Head of caudate nucleus (tissue), 42 donors: Measurements from ENCODE around the gene EIF2AK2.

Source experiments
- DNase-seq, 42 donors: peaks; one replicate each; pipeline versions ENCODE4 v3.0.0 to v3.0.0-alpha.2; 2020 to 2021; ENCODE audit warnings: mixed read lengths in 7 of 42
- intact Hi-C: fragments of 100-400 bp; cut with DNase I; formaldehyde crosslinking; loops from one replicate; pipeline ENCODE4 v1.15.0; 2022

EIF2AK2 gene

DNA sequence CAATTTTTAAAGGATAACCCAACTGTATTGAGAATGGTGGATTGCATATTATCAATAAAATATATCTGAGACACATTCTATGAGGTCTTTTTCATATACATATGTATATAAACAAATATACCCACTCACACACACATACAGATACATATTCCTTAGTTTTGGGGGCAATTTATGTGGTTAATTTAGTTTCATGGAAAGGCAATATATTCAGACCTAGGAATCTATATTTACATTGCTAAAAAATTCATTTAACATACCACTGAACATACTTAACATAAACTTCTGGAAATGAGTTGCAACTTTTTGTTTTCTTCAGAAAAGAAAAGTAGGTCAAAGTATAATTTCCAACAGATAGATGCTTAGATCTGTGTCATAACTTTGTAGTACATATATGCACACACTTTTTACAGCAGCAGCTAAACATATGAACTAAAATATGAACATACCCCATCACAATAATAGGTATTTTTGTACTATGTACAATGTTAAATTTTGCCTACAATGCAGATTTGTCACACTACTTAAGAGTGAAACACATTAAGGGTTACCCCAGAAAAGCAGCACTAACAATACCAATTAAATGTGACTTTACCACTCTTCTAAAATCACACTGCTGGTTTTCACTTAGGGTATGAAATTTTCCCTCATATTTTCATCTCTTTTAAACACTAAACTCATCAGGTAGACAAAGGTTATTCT is 95.6 kb downstream of the EIF2AK2 start:
- DNase-seq = no peak
- intact Hi-C loops = no loop called here

DNA sequence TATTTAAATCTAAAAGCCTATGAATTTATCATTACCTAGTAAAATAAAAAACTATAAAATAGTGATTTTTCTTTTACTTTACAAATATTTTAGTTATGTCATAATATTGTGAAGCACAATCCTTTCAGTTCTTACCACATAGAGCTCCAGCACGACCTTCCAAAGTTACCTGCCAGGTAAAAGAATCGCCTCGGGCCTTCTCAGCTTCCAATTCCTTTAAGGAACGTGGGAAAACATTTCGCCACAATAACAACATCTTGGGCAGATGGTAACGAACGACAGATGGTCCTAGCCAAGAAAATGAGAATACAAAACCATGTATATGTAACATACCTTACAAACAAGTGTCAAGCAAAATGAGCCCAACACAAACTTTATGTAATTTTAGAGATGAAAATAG is 96.3 kb downstream of the EIF2AK2 start:
- no peak for DNase-seq
- intact Hi-C loops = no loop called here

DNA sequence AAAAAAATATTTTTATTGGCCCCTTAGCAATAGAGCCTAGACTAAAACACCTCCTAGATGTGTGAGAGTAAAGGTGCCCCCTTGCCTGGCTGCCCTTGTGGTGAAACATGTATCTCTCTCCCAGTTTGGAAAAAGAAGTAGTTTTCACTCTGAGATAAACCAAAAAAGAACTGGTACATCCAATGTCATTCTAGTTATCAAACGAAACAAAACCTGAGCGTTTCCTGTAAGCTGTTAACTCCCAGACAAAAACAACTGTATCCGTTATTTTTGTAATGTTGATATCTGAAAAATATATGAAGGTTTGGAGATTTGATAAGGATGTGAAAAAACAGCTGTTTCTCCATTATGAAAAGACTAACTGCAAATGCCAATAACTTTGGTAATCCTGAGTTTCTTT is 96.9 kb downstream of the EIF2AK2 start:
- DNase-seq = no peak
- intact Hi-C loops = no loop called here

DNA sequence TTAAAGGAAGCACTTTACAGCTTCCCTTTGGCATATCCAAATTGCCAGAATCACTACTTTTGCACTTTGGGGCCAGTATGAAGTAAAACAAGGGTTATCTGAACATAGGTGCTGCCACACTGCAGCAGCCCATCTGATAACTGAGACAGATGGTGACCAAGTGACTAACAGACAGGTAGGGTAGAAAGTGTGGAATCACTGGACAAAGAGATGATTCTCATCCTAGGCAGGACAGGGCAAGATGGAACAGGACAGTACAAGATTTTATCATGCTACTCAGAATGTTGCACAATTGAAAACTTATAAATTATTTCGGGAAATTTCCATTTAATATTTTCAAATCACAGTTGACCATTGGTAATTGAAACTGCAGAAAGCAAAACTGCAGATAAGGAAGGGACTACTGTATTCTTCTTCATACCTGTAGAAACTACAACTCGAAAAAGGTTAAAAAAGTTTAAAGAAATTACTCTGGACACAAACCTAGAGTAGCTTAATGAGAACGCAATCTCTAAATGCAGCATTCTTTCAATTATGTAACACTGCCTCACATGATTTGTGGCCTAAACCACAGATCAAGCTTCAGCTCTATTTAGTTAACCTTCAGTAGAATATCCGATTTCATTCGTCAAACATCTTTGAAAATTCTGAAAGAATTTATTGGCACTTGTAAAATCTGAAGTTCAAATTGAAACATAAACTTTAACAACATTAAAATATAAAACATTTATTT is 104.0 kb downstream of the EIF2AK2 start:
- intact Hi-C loops = no loop called here
- no peak for DNase-seq
